Parathyroid adenoma (tissue), 2 donors: Measurements from ENCODE around the gene MGRN1.

Experiments
- H2AFZ ChIP-seq: fragments of 300-600 bp; sonication (generic); one replicate; pipeline ENCODE4 v1.7.0; 2017; ENCODE audit warnings: antibody characterized with exemption, mild to moderate bottlenecking
- H3K27ac ChIP-seq: fragments of 300-600 bp; sonication (generic); one replicate; pipeline ENCODE4 v1.7.0; 2017
- H3K27me3 ChIP-seq: fragments of 300-600 bp; sonication (generic); one replicate; pipeline ENCODE4 v1.7.0; 2017; ENCODE audit warnings: low read length; ENCODE audit not compliant: control insufficient read depth, insufficient read depth
- H3K36me3 ChIP-seq: fragments of 300-600 bp; sonication (generic); one replicate; pipeline ENCODE4 v1.7.0; 2017; ENCODE audit warnings: low read length; ENCODE audit not compliant: control insufficient read depth, insufficient read depth
- H3K4me1 ChIP-seq: fragments of 300-600 bp; sonication (generic); one replicate; pipeline ENCODE4 v1.7.0; 2017; ENCODE audit warnings: control low read depth
- H3K4me2 ChIP-seq: fragments of 300-600 bp; sonication (generic); one replicate; pipeline ENCODE4 v1.7.0; 2017; ENCODE audit warnings: low read length
- H3K4me3 ChIP-seq: fragments of 300-600 bp; sonication (generic); one replicate; pipeline ENCODE4 v1.7.0; 2017; ENCODE audit warnings: low read depth, low read length
- H3K79me2 ChIP-seq: fragments of 300-600 bp; sonication (generic); one replicate; pipeline ENCODE4 v1.7.0; 2017; ENCODE audit warnings: control low read depth
- H3K9ac ChIP-seq: fragments of 300-600 bp; sonication (generic); one replicate; pipeline ENCODE4 v1.7.0; 2017; ENCODE audit warnings: mild to moderate bottlenecking
- H3K9me3 ChIP-seq: fragments of 300-600 bp; sonication (generic); one replicate; pipeline ENCODE4 v1.7.0; 2017; ENCODE audit warnings: low read length; ENCODE audit not compliant: control insufficient read depth
- CTCF ChIP-seq: fragments of 300-600 bp; sonication (generic); IDR thresholded peaks from one replicate; pipeline ENCODE4 v1.7.0; 2017; ENCODE audit warnings: antibody characterized with exemption, mild to moderate bottlenecking
- donor health status: primary hyperparathyroidism.

MGRN1 gene

GRCh38 chr16:4626396-4626795 lies 1.8 kb downstream of the MGRN1 start:
- H3K4me3 ChIP-seq, result no peak overlapping the region
- no peak overlapping the region for H2AFZ ChIP-seq
- TF ChIP-seq CTCF, result no peak
- H3K4me1 ChIP-seq, result peaks cover 15% of the 10 kb centered on the region
- no peak overlapping the region for H3K9ac ChIP-seq
- H3K36me3 ChIP-seq, result no peaks in the 10 kb centered on the region
- H3K4me2 ChIP-seq, result peak overlapping the region; percentile 89
- no peaks in the 10 kb centered on the region for H3K9me3 ChIP-seq
- peaks cover 62% of the 10 kb centered on the region for H3K79me2 ChIP-seq
- no peaks in the 10 kb centered on the region for H3K27me3 ChIP-seq
- peak overlapping the region; percentile 4 for H3K27ac ChIP-seq

DNA sequence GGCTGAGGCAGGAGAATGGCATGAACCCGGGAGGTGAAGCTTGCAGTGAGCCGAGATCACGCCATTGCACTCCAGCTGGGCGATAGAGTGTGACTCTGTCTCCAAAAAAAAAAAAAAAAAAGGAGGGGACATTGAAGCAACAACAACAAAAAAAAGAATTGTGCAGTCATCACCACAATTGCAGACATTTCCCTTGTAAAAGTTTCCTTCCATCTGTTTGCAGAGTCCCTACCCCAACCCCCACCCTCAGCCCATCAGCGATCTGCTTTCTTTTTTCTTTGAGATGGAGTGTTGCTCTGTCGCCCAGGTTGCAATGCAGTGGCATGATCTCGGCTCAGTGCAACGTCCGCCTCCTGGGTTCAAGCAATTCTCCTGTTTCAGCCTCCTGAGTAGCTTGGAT lies 3.7 kb downstream of the MGRN1 start:
- no peak overlapping the region for H3K4me3 ChIP-seq
- H3K4me2 ChIP-seq, result no peak overlapping the region
- no peaks in the 10 kb centered on the region for H3K9me3 ChIP-seq
- H2AFZ ChIP-seq, result no peak overlapping the region
- no peaks in the 10 kb centered on the region for H3K27me3 ChIP-seq
- H3K79me2 ChIP-seq, result peaks cover 74% of the 10 kb centered on the region
- no peaks in the 10 kb centered on the region for H3K36me3 ChIP-seq
- peaks cover 15% of the 10 kb centered on the region for H3K4me1 ChIP-seq
- no peak overlapping the region for H3K9ac ChIP-seq
- TF ChIP-seq CTCF, result no peak
- no peak overlapping the region for H3K27ac ChIP-seq

GRCh38 chr16:4631444-4631843 lies 6.8 kb downstream of the MGRN1 start:
- H3K27me3 ChIP-seq, result no peaks in the 10 kb centered on the region
- H3K9ac ChIP-seq, result no peak overlapping the region
- H3K36me3 ChIP-seq, result no peaks in the 10 kb centered on the region
- no peak overlapping the region for H3K4me3 ChIP-seq
- H3K9me3 ChIP-seq, result no peaks in the 10 kb centered on the region
- H3K79me2 ChIP-seq, result peaks cover 69% of the 10 kb centered on the region
- no peak overlapping the region for H2AFZ ChIP-seq
- TF ChIP-seq CTCF, result no peak
- no peak overlapping the region for H3K27ac ChIP-seq
- no peak overlapping the region for H3K4me2 ChIP-seq
- H3K4me1 ChIP-seq, result peaks cover 3% of the 10 kb centered on the region

GRCh38 chr16:4633910-4634635 lies 9.4 kb downstream of the MGRN1 start:
- no peak overlapping the region for H3K9ac ChIP-seq
- H3K36me3 ChIP-seq, result no peaks in the 10 kb centered on the region
- H3K4me2 ChIP-seq, result no peak overlapping the region
- no peak overlapping the region for H3K4me3 ChIP-seq
- no peaks in the 10 kb centered on the region for H3K9me3 ChIP-seq
- TF ChIP-seq CTCF, result no peak
- H3K27ac ChIP-seq, result no peak overlapping the region
- H3K4me1 ChIP-seq, result no peaks in the 10 kb centered on the region
- no peaks in the 10 kb centered on the region for H3K27me3 ChIP-seq
- no peak overlapping the region for H2AFZ ChIP-seq
- H3K79me2 ChIP-seq, result peaks cover 74% of the 10 kb centered on the region

DNA sequence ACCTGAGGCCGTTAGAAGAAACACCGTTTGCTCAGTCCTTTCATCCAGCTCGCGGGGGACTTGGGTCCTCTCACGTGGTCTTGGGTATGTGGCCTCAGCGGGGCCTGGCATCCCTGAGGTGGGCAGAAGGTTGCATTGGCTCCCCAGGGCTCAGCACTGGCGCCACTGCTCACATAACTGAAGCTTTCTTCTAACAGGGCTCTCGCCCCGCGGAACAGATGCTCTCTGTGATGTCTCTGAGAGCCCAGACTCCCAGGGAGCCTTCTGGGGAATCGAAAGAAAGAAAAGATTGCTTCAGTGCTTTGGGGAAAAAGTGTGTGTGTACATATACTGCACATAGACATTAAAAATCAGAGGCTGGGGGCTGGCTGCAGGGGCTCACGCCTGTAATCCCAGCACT lies 10.1 kb downstream of the MGRN1 start:
- TF ChIP-seq CTCF, result no peak

More for the DNA sequence above, 10.1 kb downstream of the MGRN1 start:
- Histone ChIP-seq H3K27me3 (no peaks in the 10 kb centered on the region), H3K4me1 (no peaks in the 10 kb centered on the region), H2AFZ (no peak overlapping the region), H3K36me3 (no peaks in the 10 kb centered on the region), H3K4me2 (no peak overlapping the region), H3K27ac (no peak overlapping the region), H3K79me2 (peaks cover 76% of the 10 kb centered on the region), H3K4me3 (no peak overlapping the region), H3K9me3 (no peaks in the 10 kb centered on the region), H3K9ac (no peak overlapping the region)
